Astrocyte (in vitro differentiated cells and primary cell): ENCODE results near the gene MEN1. TPM values are rescaled to one million over a fixed set of nuclear protein-coding genes. Genes with fewer than 3 reads are reported as not detected.

Experiments
- DNase-seq: peaks from one replicate; pipeline ENCODE4 v3.0.0-alpha.2; 2010; ENCODE audit warnings: low read depth
- FAIRE-seq: peaks from 2 replicates; lab custom pipeline; 2011; peaks lifted over from hg19 to GRCh38; lab: Jason Lieb, UNC
- H2AFZ ChIP-seq: 2 replicates; pipeline ENCODE4 v1.6.0; 2012; ENCODE audit warnings: low read depth, low read length, inconsistent platforms
- H3K27ac ChIP-seq: 2 replicates; pipeline ENCODE4 v1.5.1; 2011; ENCODE audit warnings: low read depth, low read length, inconsistent platforms
- H3K27me3 ChIP-seq: 2 replicates; pipeline ENCODE4 v1.6.0; 2011; ENCODE audit warnings: low read length, inconsistent platforms; ENCODE audit not compliant: insufficient read depth
- H3K36me3 ChIP-seq: 2 replicates; pipeline ENCODE4 v1.5.1; 2011; ENCODE audit warnings: low read length, inconsistent platforms; ENCODE audit not compliant: insufficient read depth
- H3K4me1 ChIP-seq: 2 replicates; pipeline ENCODE4 v1.5.1; 2011; ENCODE audit warnings: low read length, inconsistent platforms; ENCODE audit not compliant: insufficient read depth
- H3K4me2 ChIP-seq: 2 replicates; pipeline ENCODE4 v1.6.0; 2012; ENCODE audit warnings: low read length, inconsistent platforms
- H3K4me3 ChIP-seq: 2 replicates; pipeline ENCODE4 v1.5.1; 2011; ENCODE audit warnings: low read depth, mild to moderate bottlenecking, low read length, inconsistent platforms; ENCODE audit not compliant: insufficient read depth
- H3K79me2 ChIP-seq: 2 replicates; pipeline ENCODE4 v1.6.0; 2012; ENCODE audit warnings: mild to moderate bottlenecking, low read length, inconsistent platforms; ENCODE audit not compliant: insufficient read depth
- H3K9ac ChIP-seq: 2 replicates; pipeline ENCODE4 v1.6.0; 2012; ENCODE audit warnings: mild to moderate bottlenecking, low read length, inconsistent platforms
- H3K9me3 ChIP-seq: 2 replicates; pipeline ENCODE4 v1.5.1; 2012; ENCODE audit warnings: low read depth, mild to moderate bottlenecking, low read length, inconsistent platforms; ENCODE audit not compliant: insufficient read depth
- H4K20me1 ChIP-seq: 2 replicates; pipeline ENCODE4 v1.6.0; 2012; ENCODE audit warnings: low read length, inconsistent platforms; ENCODE audit not compliant: insufficient read depth
- H3K27ac Mint-ChIP-seq: one replicate; pipeline ENCODE4 v1.8.0; 2021; ENCODE audit warnings: mild to moderate bottlenecking, mixed read lengths; ENCODE audit not compliant: unreplicated experiment
- H3K27me3 Mint-ChIP-seq: one replicate; pipeline ENCODE4 v1.8.0; 2021; ENCODE audit warnings: low read depth, mixed read lengths; ENCODE audit not compliant: unreplicated experiment
- H3K36me3 Mint-ChIP-seq: one replicate; pipeline ENCODE4 v1.8.0; 2021; ENCODE audit warnings: low read depth, mixed read lengths; ENCODE audit not compliant: unreplicated experiment
- H3K4me1 Mint-ChIP-seq: one replicate; pipeline ENCODE4 v1.8.0; 2021; ENCODE audit warnings: low read depth, mixed read lengths; ENCODE audit not compliant: unreplicated experiment
- H3K4me3 Mint-ChIP-seq: one replicate; pipeline ENCODE4 v1.8.0; 2021; ENCODE audit warnings: mild to moderate bottlenecking, moderate library complexity, mixed read lengths; ENCODE audit not compliant: unreplicated experiment
- H3K9me3 Mint-ChIP-seq: one replicate; pipeline ENCODE4 v1.8.0; 2021; ENCODE audit warnings: mild to moderate bottlenecking, mixed read lengths; ENCODE audit not compliant: unreplicated experiment
- EZH2 ChIP-seq: IDR thresholded peaks from 2 replicates; pipeline ENCODE4 v1.6.1; 2012; ENCODE audit warnings: mild to moderate bottlenecking, low read length, inconsistent platforms; ENCODE audit not compliant: insufficient read depth
- total RNA-seq: library from RNA; stranded (reverse); gene quantifications from 2 replicates; pipeline ENCODE4 v1.2.1, GENCODE V29; 2021
- TF ChIP-seq, protein P1 (sequence below): IDR thresholded peaks from 2 replicates; pipeline ENCODE4 v1.5.1; 2011; ENCODE audit warnings: low read depth, mild to moderate bottlenecking, inconsistent platforms, low read length, moderate library complexity; ENCODE audit not compliant: insufficient read depth

MEN1 gene
- total RNA-seq, 1 donor from 2014 or later, result 26.0 TPM

DNA sequence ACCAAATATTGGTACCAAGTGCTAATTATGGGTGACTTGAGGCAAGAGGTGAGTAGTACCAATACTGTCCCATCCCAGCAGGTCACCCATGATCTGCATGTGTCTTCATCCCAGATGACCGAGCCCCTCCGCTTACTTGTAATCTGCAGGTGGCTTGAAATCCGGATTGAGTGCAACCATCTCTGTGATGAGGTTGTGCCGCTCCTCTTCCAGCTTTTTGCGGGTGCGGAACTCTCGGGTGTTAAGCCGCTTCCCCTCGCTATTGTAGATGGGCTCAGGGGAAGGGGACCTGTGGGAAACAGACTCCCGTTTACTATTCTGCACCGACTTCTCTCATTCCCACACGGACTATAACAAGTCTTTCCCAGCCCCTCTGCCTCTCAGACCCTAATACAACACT, 40.2 kb downstream of the MEN1 start:
- Histone ChIP-seq H3K79me2 (peaks cover 75% of the 10 kb centered on the region), H3K9ac (no peak overlapping the region), H3K4me3 (no peak overlapping the region), H2AFZ (no peak overlapping the region), H3K4me2 (no peak overlapping the region), H3K9me3 (no peaks in the 10 kb centered on the region), H3K27ac (no peak overlapping the region), H3K27me3 (no peaks in the 10 kb centered on the region), H3K36me3 (peaks cover 79% of the 10 kb centered on the region), H3K4me1 (no peaks in the 10 kb centered on the region), H4K20me1 (peaks cover 92% of the 10 kb centered on the region)
- DNase-seq (no peak), FAIRE-seq (no peak)
- TF ChIP-seq, protein P1, sequence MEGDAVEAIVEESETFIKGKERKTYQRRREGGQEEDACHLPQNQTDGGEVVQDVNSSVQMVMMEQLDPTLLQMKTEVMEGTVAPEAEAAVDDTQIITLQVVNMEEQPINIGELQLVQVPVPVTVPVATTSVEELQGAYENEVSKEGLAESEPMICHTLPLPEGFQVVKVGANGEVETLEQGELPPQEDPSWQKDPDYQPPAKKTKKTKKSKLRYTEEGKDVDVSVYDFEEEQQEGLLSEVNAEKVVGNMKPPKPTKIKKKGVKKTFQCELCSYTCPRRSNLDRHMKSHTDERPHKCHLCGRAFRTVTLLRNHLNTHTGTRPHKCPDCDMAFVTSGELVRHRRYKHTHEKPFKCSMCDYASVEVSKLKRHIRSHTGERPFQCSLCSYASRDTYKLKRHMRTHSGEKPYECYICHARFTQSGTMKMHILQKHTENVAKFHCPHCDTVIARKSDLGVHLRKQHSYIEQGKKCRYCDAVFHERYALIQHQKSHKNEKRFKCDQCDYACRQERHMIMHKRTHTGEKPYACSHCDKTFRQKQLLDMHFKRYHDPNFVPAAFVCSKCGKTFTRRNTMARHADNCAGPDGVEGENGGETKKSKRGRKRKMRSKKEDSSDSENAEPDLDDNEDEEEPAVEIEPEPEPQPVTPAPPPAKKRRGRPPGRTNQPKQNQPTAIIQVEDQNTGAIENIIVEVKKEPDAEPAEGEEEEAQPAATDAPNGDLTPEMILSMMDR, result no peak
- no peak for TF ChIP-seq EZH2
- no peaks in the 10 kb centered on the region for H3K27me3 Mint-ChIP-seq
- H3K36me3 Mint-ChIP-seq, result peaks cover 9% of the 10 kb centered on the region
- H3K27ac Mint-ChIP-seq, result no peak overlapping the region
- no peak overlapping the region for H3K4me3 Mint-ChIP-seq
- H3K4me1 Mint-ChIP-seq, result peaks cover 7% of the 10 kb centered on the region
- no peaks in the 10 kb centered on the region for H3K9me3 Mint-ChIP-seq

DNA sequence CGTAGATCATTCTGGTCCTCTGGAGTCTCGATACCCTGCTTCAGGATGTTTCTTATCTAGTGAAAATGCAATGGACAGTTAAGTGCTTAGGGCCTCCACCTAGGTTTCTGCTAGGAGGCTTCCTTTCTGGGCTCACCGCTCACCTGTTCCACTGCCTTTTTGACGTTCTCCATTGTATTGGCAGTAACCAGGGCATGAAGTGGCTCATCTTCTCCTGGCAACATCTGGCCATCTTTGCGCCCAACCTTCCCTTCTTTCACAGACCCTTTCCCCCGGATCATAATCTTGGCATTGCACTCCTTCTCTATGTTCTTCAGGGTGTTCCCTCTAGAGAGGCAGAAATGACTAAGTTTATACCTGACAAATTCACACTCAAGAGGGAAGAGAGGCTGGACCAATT, 41.1 kb downstream of the MEN1 start:
- H3K4me1 Mint-ChIP-seq, result peaks cover 11% of the 10 kb centered on the region
- Histone ChIP-seq H3K36me3 (peaks cover 80% of the 10 kb centered on the region), H3K9me3 (no peaks in the 10 kb centered on the region), H4K20me1 (peaks cover 92% of the 10 kb centered on the region), H3K4me1 (peaks cover 6% of the 10 kb centered on the region), H3K79me2 (peaks cover 68% of the 10 kb centered on the region), H3K27ac (no peak overlapping the region), H3K4me2 (no peak overlapping the region), H3K9ac (no peak overlapping the region), H3K4me3 (no peak overlapping the region), H2AFZ (no peak overlapping the region), H3K27me3 (no peaks in the 10 kb centered on the region)
- H3K36me3 Mint-ChIP-seq, result peaks cover 9% of the 10 kb centered on the region
- no peak for DNase-seq
- H3K27ac Mint-ChIP-seq, result no peak overlapping the region
- H3K27me3 Mint-ChIP-seq, result no peaks in the 10 kb centered on the region
- H3K4me3 Mint-ChIP-seq, result no peak overlapping the region
- no peaks in the 10 kb centered on the region for H3K9me3 Mint-ChIP-seq
- no peak for TF ChIP-seq EZH2
- TF ChIP-seq, protein P1, result no peak
- FAIRE-seq, result no peak

DNA sequence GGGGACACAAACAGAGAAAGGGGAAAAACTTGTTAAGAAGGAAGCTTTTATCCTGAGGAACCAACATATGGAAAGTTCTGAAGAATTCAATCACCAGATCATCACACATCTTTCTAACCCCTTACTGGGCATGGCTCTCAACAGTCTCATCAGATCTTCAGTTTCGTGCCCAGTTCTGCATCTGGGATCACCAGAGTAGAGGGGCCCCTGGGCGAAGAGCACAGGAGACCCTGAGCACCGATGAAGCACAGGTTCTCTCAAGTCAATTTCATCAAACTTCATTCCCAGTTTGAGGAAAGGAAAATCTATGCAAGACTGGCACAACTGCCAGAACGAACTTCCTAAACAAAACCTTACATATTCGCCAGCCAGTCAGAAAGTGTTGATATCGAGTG, 42.1 kb downstream of the MEN1 start:
- Histone ChIP-seq H2AFZ (no peak overlapping the region), H3K9ac (no peak overlapping the region), H3K27ac (no peak overlapping the region), H3K9me3 (no peaks in the 10 kb centered on the region), H3K4me2 (no peak overlapping the region), H3K4me1 (peaks cover 16% of the 10 kb centered on the region), H3K4me3 (no peak overlapping the region), H4K20me1 (peaks cover 92% of the 10 kb centered on the region), H3K79me2 (peaks cover 58% of the 10 kb centered on the region), H3K36me3 (peaks cover 74% of the 10 kb centered on the region), H3K27me3 (no peaks in the 10 kb centered on the region)
- DNase-seq, result no peak
- Mint-ChIP-seq H3K4me3 (peak overlapping the region; percentile 27), H3K27me3 (no peaks in the 10 kb centered on the region), H3K9me3 (no peaks in the 10 kb centered on the region), H3K36me3 (peaks cover 8% of the 10 kb centered on the region), H3K27ac (no peak overlapping the region), H3K4me1 (peaks cover 18% of the 10 kb centered on the region)
- no peak for FAIRE-seq
- TF ChIP-seq EZH2, result no peak
- TF ChIP-seq, protein P1, result no peak
